Upper lobe of left lung (tissue), 6 donors: ENCODE results near the gene CATSPERZ. TPM values are rescaled to one million over a fixed set of nuclear protein-coding genes. Genes with fewer than 3 reads are reported as not detected.
A peak's percentile ranks its signal among the peaks of the same experiment; 100 is the strongest.

Experiments used
- ATAC-seq, 2 donors: fragments of 200-7000 bp; cut with Tn5 transposase; one replicate each; pipeline ENCODE4 v1.9.1; 2022; ENCODE audit warnings: mild to moderate bottlenecking in 2 of 2, moderate library complexity in 2 of 2; ENCODE audit not compliant: low FRiP score in 2 of 2
- DNase-seq, 2 donors: peaks; one replicate each; pipeline ENCODE4 v3.0.0-alpha.2; 2019 to 2020
- H3K27ac ChIP-seq, 4 donors: fragments of 200-600 bp; sonication (generic); one replicate each; pipeline ENCODE4 v1.5.1; 2016 to 2019
- H3K27me3 ChIP-seq, 4 donors: fragments of 200-600 bp; sonication (generic); one replicate each; pipeline ENCODE4 v1.5.1; 2017 to 2019
- H3K36me3 ChIP-seq, 4 donors: fragments of 200-600 bp; sonication (generic); one replicate each; pipeline ENCODE4 v1.5.1; 2016 to 2019
- H3K4me1 ChIP-seq, 4 donors: fragments of 200-600 bp; sonication (generic); one replicate each; pipeline ENCODE4 v1.5.1; 2018 to 2019
- H3K4me3 ChIP-seq, 4 donors: fragments of 200-600 bp; sonication (generic); one replicate each; pipeline ENCODE4 v1.5.1; 2017 to 2019; ENCODE audit warnings: mild to moderate bottlenecking in 2 of 4, moderate library complexity in 1 of 4
- H3K9me3 ChIP-seq, 4 donors: fragments of 200-600 bp; sonication (generic); one replicate each; pipeline ENCODE4 v1.5.1; 2018 to 2019
- EP300 ChIP-seq, 4 donors: sonication (generic); formaldehyde crosslinking; IDR thresholded peaks; one replicate each; pipeline ENCODE4 v1.5.1; 2017; ENCODE audit warnings: antibody characterized with exemption in 4 of 4, control low read depth in 2 of 4
- POLR2A ChIP-seq, 4 donors: fragments of 450-650 bp; IDR thresholded peaks; one replicate each; pipeline ENCODE4 v1.5.1; 2016 to 2017; ENCODE audit warnings: antibody characterized with exemption in 4 of 4, mild to moderate bottlenecking in 2 of 4
- POLR2AphosphoS5 ChIP-seq, 2 donors: sonication (generic); formaldehyde crosslinking; IDR thresholded peaks; one replicate each; pipeline ENCODE4 v1.5.1; 2017; ENCODE audit warnings: antibody characterized with exemption in 2 of 2
- WGBS, 2 donors: methylation state at CpG; one replicate each; pipeline ENCODE4 v1.1.5; 2017 to 2018; 5-methylcytosine and 5-hydroxymethylcytosine counted together
- total RNA-seq, 6 donors: library from RNA; depleted of rRNA in 4 of 6; stranded (reverse); fragments of >200 nt in 4 of 6; gene quantifications; one replicate each; pipeline versions ENCODE4 v1.1.0 to v1.2.1, GENCODE V29; 2016 to 2021
- TF ChIP-seq, protein P1 (sequence below), 6 experiments: fragments of 450-650 bp in 4 of 6; fragments of 200-600 bp in 2 of 6; sonication (generic) in 2 of 6; IDR thresholded peaks; one replicate each; pipeline ENCODE4 v1.5.1; 2016 to 2019; ENCODE audit warnings: antibody characterized with exemption in 6 of 6
- donor health status: DM: no; HTN: no; CAD: no; lungs with moderate emphysema.
- donor health status: DM: no; HTN: yes; CAD: no; lungs with severe emphysema.

Gene CATSPERZ
- total RNA-seq, 6 donors from 2014 or later: 0.51 to 62.9 (median 2.5) TPM; not detected in 2

DNA sequence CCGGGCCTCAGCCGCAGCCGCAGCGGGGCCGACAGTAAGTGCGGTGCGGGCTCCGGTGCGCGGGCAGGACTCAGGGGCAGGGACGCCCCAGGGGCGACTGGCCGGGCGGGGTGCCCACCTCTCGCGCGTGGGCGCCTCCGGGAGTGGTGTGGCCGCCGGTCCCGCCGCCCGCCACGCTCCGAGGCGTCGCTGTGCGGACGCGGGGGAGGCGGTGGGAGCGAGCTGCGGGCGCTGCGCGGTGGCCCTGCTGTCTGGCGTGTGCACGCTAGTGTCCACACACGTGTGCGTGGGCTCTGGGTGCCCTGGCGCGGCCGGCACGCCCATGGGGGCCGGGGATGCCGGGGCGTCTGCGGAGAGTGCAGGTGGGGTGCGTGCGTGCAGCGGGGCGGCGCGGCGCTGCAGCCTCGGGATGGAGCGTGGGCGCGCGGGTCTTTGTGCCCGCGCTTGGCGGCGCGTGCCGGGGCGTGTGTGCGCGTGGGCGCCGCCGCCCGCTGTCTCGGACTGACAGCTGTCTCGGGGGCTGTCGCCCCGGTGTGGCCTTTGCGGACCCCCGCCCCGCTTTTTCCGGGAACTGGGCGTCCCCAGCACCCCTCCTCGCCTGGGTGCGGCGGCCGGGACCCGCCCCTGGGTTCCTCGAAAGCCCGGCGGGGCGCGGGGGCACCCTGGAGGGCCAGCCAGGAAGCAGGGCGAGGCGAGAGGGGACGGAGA lies 8.3 kb upstream of the CATSPERZ start:
- Histone ChIP-seq H3K4me3 (peak overlapping the region; percentile 4 to 46 (median 34)), H3K27ac (no peak overlapping the region), H3K9me3 (no peaks in the 10 kb centered on the region), H3K36me3 (no peaks in the 10 kb centered on the region), H3K27me3 (peaks cover 0 to 42% (median 26%) of the 10 kb centered on the region in 4 donors), H3K4me1 (peaks cover 14 to 23% (median 18%) of the 10 kb centered on the region in 4 donors)
- ATAC-seq: peak in 1 of 2 donors; percentile 29
- TF ChIP-seq POLR2A (IDR thresholded peaks at IDR 0.05) (no peak), EP300 (IDR thresholded peaks at IDR 0.05) (no peak)
- peak in 1 of 2 donors; percentile 86 for DNase-seq
- WGBS, 2 donors: 0% methylated on average over 2 of the region's 96 CpGs; no CpG with 5 or more reads in 1 of the 2 donors

DNA sequence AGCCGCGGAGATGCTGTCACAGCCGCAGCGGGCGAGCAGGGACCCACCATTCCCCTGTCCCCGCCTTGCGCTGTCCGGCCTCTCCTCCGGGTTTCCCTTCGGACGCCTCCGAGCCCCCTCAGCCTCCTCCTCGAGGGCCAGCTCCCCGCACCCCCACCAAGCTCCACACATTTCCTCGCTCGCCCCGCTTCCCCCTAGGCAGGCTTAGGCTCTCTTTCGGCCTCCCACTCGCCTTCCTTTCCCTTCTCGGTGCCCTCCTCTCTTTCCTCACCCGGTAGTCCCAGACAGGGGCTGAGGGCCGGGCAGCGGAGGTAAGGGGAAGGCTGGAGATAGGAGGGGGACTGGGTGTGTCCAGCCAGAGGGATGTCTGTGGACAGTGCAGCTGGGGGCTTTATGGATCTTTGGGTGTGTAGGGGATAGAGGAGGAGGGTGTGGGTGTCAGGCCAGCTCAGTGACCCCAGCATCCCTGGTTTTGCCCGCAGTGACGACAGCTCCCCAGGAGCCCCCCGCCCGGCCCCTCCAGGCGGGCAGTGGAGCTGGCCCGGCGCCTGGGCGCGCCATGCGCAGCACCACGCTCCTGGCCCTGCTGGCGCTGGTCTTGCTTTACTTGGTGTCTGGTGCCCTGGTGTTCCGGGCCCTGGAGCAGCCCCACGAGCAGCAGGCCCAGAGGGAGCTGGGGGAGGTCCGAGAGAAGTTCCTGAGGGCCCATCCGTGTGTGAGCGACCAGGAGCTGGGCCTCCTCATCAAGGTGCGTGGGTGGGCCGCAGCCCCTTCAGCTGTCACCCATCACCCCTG lies 7.5 kb upstream of the CATSPERZ start:
- H3K4me3 ChIP-seq: peak overlapping the region; percentile 4 to 46 (median 34)
- peak in 1 of 2 donors; percentile 75 for DNase-seq
- no peaks in the 10 kb centered on the region for H3K36me3 ChIP-seq
- ATAC-seq: no peak
- WGBS, 2 donors: 27 to 33% methylated on average over 33 to 40 of the region's 42 CpGs
- peaks cover 14 to 23% (median 18%) of the 10 kb centered on the region in 4 donors for H3K4me1 ChIP-seq
- peaks cover 0 to 50% (median 33%) of the 10 kb centered on the region in 4 donors for H3K27me3 ChIP-seq
- no peak overlapping the region for H3K27ac ChIP-seq
- H3K9me3 ChIP-seq: no peaks in the 10 kb centered on the region
- TF ChIP-seq EP300 (IDR thresholded peaks at IDR 0.05) (no peak), POLR2AphosphoS5 (IDR thresholded peaks at IDR 0.05) (no peak), POLR2A (IDR thresholded peaks at IDR 0.05) (no peak)
- TF ChIP-seq, protein P1, sequence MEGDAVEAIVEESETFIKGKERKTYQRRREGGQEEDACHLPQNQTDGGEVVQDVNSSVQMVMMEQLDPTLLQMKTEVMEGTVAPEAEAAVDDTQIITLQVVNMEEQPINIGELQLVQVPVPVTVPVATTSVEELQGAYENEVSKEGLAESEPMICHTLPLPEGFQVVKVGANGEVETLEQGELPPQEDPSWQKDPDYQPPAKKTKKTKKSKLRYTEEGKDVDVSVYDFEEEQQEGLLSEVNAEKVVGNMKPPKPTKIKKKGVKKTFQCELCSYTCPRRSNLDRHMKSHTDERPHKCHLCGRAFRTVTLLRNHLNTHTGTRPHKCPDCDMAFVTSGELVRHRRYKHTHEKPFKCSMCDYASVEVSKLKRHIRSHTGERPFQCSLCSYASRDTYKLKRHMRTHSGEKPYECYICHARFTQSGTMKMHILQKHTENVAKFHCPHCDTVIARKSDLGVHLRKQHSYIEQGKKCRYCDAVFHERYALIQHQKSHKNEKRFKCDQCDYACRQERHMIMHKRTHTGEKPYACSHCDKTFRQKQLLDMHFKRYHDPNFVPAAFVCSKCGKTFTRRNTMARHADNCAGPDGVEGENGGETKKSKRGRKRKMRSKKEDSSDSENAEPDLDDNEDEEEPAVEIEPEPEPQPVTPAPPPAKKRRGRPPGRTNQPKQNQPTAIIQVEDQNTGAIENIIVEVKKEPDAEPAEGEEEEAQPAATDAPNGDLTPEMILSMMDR (IDR thresholded peaks at IDR 0.05): no peak

DNA sequence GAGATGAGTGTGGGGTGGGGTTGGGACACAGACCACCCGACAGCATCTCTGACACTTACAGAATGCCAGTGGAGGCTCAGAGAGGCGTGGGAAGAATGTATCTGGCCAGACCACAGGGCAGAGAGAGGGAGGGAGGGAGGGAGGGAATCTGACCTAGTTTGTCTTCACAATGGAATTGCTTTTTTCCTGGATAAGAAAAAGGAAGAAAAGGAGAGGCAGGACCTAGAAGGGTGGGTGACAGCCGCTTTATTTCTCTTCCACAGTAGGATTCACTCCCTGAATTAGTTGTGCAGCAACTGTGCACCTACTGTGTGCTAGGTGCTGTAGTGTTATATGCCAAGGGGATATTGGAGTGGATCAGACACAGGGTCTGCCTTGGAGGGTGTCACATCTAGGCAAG lies 5.4 kb upstream of the CATSPERZ start:
- H3K4me1 ChIP-seq: peaks cover 23 to 31% (median 27%) of the 10 kb centered on the region in 4 donors
- H3K4me3 ChIP-seq: no peak overlapping the region
- DNase-seq: no peak
- ATAC-seq: no peak
- no peaks in the 10 kb centered on the region for H3K9me3 ChIP-seq
- 50 to 68% methylated on average over 3 of the region's 3 CpGs for WGBS, 2 donors
- TF ChIP-seq, protein P1 (IDR thresholded peaks at IDR 0.05): no peak
- TF ChIP-seq EP300 (IDR thresholded peaks at IDR 0.05) (no peak), POLR2AphosphoS5 (IDR thresholded peaks at IDR 0.05) (no peak), POLR2A (IDR thresholded peaks at IDR 0.05) (no peak)
- H3K36me3 ChIP-seq: no peaks in the 10 kb centered on the region
- peaks cover 0 to 65% (median 43%) of the 10 kb centered on the region in 4 donors for H3K27me3 ChIP-seq
- H3K27ac ChIP-seq: no peak overlapping the region

DNA sequence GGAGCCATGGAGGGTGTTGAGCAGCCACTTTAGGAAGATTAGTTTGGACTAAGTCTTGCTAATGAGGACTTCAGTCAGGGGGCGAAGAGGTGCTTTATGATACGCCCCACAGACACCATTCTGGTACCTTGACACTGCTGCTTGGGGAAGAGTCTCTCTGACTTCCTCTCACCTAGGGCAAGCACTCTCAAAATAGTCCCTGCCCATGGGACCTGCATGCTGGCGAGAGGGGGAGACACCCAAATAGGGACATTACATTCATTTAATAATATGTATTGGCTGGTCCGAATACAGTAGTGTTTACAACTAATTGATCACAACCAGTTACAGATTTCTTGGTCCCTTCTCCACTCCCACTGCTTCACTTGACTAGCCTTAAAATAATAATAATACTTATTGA lies 4.4 kb upstream of the CATSPERZ start:
- peaks cover 0 to 72% (median 50%) of the 10 kb centered on the region in 4 donors for H3K27me3 ChIP-seq
- ATAC-seq (no peak), DNase-seq (no peak)
- no peaks in the 10 kb centered on the region for H3K36me3 ChIP-seq
- WGBS, 2 donors: 81 to 91% methylated on average over 4 of the region's 4 CpGs
- H3K27ac ChIP-seq: no peak overlapping the region
- peaks cover 33 to 41% (median 37%) of the 10 kb centered on the region in 4 donors for H3K4me1 ChIP-seq
- no peaks in the 10 kb centered on the region for H3K9me3 ChIP-seq
- no peak for TF ChIP-seq POLR2AphosphoS5 (IDR thresholded peaks at IDR 0.05)
- no peak for TF ChIP-seq POLR2A (IDR thresholded peaks at IDR 0.05)
- TF ChIP-seq EP300 (IDR thresholded peaks at IDR 0.05): no peak
- TF ChIP-seq, protein P1 (IDR thresholded peaks at IDR 0.05): no peak
- H3K4me3 ChIP-seq: no peak overlapping the region

DNA sequence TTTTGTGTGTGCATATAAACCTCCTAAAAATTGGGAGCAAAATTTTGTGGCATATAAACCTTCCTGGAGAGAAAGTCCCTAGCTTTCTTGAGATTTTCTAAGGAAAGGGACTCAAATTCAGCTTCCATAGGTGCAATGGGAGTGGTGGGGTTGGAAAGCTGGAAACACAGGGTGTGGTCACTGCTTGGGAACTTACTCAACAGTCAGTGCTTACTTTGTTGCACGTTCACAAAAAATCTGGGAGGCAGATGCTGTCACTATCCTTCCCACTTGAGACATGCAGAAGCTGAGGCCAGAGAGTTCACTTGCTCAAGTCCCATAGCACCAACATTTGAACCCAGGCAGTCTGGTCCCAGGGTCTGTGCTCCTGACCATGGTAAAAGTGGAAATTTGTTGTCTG lies 3.9 kb upstream of the CATSPERZ start:
- peaks cover 34 to 40% (median 37%) of the 10 kb centered on the region in 4 donors for H3K4me1 ChIP-seq
- ATAC-seq: no peak
- no peak overlapping the region for H3K4me3 ChIP-seq
- no peak overlapping the region for H3K27ac ChIP-seq
- H3K9me3 ChIP-seq: no peaks in the 10 kb centered on the region
- WGBS, 2 donors: 11 to 39% methylated on average over 1 of the region's 1 CpG
- TF ChIP-seq POLR2AphosphoS5 (IDR thresholded peaks at IDR 0.05) (no peak), EP300 (IDR thresholded peaks at IDR 0.05) (no peak), POLR2A (IDR thresholded peaks at IDR 0.05) (no peak)
- TF ChIP-seq, protein P1 (IDR thresholded peaks at IDR 0.05): no peak
- H3K36me3 ChIP-seq: no peaks in the 10 kb centered on the region
- no peak for DNase-seq
- H3K27me3 ChIP-seq: peaks cover 0 to 68% (median 47%) of the 10 kb centered on the region in 4 donors
